DMS114 treated with DMSO at 0.1 percent for 48 hours (cell line): Measurements from ENCODE around the gene SLC9C1.

ENCODE experiments used
- DNase-seq: peaks from one replicate; lab custom pipeline; 2025; ENCODE audit not compliant: unreplicated experiment; lab: John Stamatoyannopoulos, UW

The SLC9C1 gene

GRCh38 chr3:112115806-112116383 lies 178.1 kb downstream of the SLC9C1 start:
- DNase-seq: no peak

GRCh38 chr3:112115161-112115739 lies 178.8 kb downstream of the SLC9C1 start:
- DNase-seq: no peak

DNA sequence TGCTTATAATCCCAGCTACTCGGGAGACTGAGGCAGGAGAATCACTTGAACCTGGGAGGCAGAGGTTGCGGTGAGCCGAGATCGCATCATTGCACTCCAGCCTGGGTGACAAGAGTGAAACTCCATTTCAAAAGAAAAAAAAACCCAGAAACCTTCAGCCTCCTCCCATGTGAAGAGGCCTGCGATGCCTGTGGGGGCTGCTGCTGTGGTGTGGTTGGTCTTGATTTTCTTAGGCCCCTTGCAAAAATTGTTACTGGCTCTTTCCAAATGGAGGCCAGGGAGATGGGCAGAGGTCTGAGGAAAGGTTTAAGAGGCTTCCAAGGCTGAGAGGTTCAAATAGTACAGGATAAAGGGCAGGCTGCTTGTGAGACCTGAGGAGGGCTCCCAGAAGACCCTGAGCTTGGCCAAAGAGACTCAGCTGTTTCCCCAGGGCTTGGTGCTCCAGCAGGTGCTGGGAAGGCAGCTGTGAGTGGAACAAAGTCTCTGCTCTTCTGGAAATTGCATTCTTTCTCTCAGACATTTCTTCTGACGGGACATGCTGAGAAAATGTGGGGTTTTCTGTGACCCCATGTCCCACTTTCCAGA lies 179.3 kb downstream of the SLC9C1 start:
- DNase-seq: no peak

DNA sequence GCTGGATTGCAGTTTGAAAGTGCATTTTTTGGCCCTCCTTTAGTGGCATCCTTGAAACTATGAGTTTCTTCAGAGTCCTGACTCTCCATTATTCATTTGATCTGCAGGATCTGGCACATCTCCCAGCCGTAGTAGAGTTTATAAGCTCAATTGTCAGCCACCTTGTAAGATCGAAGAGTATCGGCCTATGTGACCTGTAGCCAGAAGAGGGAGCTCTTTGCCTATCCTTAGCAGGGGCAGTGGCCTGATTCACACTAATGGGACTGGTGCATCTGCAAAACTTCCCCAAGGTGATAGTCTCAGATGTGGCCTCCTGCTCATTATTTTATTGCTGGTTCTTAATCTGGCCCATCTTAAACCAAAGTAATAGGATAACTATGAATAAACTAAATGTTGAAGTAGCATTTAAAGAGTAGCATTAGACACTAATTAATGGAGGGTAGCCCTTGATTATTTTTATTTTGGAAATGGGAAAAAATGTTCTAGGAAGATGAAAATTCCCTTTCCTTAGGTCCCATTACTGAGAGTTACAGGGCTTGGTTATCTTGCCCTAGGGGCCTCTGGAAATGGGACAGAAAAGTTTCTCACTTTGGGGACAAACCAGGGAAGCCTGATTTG lies 182.1 kb downstream of the SLC9C1 start:
- no peak for DNase-seq

DNA sequence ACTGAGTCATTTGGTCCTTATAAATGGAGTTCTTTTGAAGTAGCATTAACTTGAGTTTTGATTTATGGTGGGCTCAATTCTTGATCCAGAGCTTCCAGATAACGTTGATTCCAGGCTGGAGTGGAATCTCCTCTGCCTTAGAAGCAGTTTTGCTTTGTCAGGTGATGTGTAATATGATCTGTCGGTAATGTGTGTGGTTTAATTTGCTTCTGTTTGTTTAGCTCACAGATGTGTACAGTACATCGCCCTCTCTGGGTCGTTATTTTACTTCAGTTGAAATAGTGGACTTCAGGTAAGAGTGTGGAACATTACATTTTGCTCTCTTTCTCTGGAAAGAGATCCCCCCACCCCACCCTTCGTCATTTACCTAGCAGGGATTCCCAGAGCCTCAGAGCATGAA lies 184.7 kb downstream of the SLC9C1 start:
- DNase-seq: no peak

- DNase-seq: no peak
Measured at GRCh38 chr3:112104774-112105173, 189.2 kb downstream of the SLC9C1 start.

- no peak for DNase-seq
Measured at GRCh38 chr3:112101916-112102315, 192.1 kb downstream of the SLC9C1 start.

GRCh38 chr3:112097378-112097777 lies 196.6 kb downstream of the SLC9C1 start:
- no peak for DNase-seq

DNA sequence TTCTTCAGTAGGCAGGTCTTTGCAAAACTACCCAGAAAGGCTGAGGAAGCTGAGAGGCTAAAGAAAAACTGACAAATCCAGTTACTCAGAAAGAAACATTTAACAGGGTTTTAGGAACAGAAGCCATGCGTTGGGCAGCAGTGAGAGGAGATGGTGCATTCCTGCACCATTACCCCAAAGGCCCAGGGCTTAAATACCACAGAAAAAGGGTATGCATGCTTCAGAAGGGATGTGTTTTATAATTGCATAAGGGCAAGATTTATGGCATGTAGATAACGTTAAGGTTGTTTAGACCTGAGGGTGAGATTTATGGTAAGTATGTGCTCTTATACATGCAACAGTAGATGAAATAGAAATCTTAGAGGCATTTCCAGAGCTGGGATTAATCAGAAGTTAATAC lies 197.8 kb downstream of the SLC9C1 start:
- DNase-seq: no peak

DNA sequence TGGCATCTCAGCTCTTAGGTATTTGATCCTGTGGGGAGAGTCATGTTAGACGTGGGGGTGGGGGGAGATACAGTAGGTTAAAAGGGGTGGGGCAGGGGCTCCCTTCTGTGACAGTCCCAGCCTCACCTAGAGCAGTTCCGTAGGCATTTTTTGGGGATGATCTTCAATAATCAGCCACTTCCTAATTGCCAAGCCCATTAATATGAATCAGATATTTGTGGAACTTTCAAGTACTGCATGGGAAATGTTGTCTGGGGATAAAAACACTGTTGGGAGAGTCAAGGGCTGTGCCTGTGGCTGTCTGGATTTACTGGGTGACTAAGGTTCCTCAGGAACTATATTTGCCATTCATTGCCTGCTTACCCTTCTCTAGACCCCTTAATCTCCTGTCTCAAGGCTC lies 198.3 kb downstream of the SLC9C1 start:
- no peak for DNase-seq

DNA sequence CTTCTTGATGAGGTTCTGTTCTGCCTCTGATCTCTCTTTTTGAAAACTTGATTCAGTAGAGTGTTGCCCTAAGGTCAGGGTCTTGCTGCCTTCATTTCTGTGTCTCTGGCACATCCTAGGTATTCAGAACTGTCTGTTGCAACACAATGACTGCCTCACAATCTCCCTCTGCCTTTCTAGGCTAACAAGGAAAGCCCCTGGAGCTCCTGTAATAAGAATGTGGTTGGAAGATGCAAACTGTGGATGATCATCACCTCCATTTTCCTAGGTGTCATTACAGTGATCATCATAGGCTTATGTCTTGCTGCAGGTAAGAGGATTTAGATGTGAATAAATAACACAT lies 200.9 kb downstream of the SLC9C1 start:
- no peak for DNase-seq

- no peak for DNase-seq
Measured at GRCh38 chr3:112092496-112093179, 201.4 kb downstream of the SLC9C1 start.

GRCh38 chr3:112090887-112091586 lies 203.0 kb downstream of the SLC9C1 start:
- DNase-seq: no peak
